Measurements from ENCODE around the gene CERCAM. TPM values are rescaled to one million over a fixed set of nuclear protein-coding genes. Genes with fewer than 3 reads are reported as not detected.

Gene CERCAM
- polyA plus RNA-seq, 1 donor (not counting 4 experiments of a cell fraction or from before 2014, with no cell fraction given), result 15.9 TPM

DNA sequence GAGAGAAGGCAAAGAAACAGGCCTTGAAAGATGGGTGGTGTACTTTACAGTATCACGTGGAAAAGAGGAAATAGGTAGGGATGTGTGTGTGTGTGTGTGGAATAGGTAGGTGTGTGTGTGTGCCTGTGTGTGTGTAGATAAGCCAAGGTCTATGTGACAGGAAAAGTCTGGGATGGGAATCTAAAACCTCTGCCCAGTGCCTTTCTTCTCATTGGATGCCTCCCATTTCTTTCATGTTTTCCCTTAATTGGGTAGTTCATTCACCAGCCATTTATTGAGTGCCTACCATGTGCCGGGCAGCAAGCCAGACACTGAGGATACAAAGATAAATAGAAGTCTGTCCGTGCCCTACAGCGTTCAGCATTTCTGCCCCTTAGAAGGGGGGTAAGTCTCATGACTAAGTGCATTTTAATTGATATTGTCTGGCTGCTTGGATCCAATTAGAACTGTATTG lies 48.4 kb upstream of the CERCAM start:
- H3K4me1 ChIP-seq (ENCODE audit: control insufficient read depth, extremely low read depth, insufficient read depth, low read length), result peaks cover 13% of the 10 kb centered on the region
- H3K4me2 ChIP-seq (ENCODE audit: control insufficient read depth, extremely low read depth, insufficient read depth, low read depth, low read length), result peak overlapping the region; percentile 92
- peak overlapping the region; percentile 91 for H3K9ac ChIP-seq (ENCODE audit: control insufficient read depth, extremely low read depth, insufficient read depth, low read length)
- peaks cover 2% of the 10 kb centered on the region for H3K9me1 ChIP-seq (ENCODE audit: control insufficient read depth, extremely low read depth, insufficient read depth, low read length)
- FAIRE-seq, result no peak
- H3K27ac ChIP-seq (ENCODE audit: control insufficient read depth, insufficient read depth, low read length), result peak overlapping the region; percentile 63
- dilution Hi-C loops (cut with MboI; ENCODE audit: extremely low pct_ligation_motif_present, low sequenced_read_pairs), result no loop called here
- peaks cover 4% of the 10 kb centered on the region in 2 experiments for H3K36me3 ChIP-seq (ENCODE audit: control insufficient read depth in 2 of 2, extremely low read depth in 1 of 2, insufficient read depth in 2 of 2, low read length in 2 of 2)
- H3K27me3 ChIP-seq (ENCODE audit: control insufficient read depth, extremely low read depth, insufficient read depth, low read length), result no peaks in the 10 kb centered on the region
- no peak for TF ChIP-seq EZH2 (IDR thresholded peaks at IDR 0.05; ENCODE audit: low read length)
- no peak overlapping the region for H2AFZ ChIP-seq (ENCODE audit: control insufficient read depth, low read length)
- H4K20me1 ChIP-seq (ENCODE audit: control insufficient read depth, extremely low read depth, insufficient read depth, low read length), result no peaks in the 10 kb centered on the region
- peaks cover 52% of the 10 kb centered on the region for H3K79me2 ChIP-seq (ENCODE audit: control insufficient read depth, insufficient read depth, low read length)
- H3K4me3 ChIP-seq (ENCODE audit: control insufficient read depth in 2 of 3, extremely low read depth in 1 of 3, insufficient read depth in 2 of 3, low read depth in 1 of 3, low read length in 3 of 3), result peak overlapping the region; percentile 71 to 91 (median 76)
- no peak for DNase-seq (ENCODE audit: low read depth, low spot score)
- no peaks in the 10 kb centered on the region for H3K9me3 ChIP-seq (ENCODE audit: control insufficient read depth, low read depth, low read length)

DNA sequence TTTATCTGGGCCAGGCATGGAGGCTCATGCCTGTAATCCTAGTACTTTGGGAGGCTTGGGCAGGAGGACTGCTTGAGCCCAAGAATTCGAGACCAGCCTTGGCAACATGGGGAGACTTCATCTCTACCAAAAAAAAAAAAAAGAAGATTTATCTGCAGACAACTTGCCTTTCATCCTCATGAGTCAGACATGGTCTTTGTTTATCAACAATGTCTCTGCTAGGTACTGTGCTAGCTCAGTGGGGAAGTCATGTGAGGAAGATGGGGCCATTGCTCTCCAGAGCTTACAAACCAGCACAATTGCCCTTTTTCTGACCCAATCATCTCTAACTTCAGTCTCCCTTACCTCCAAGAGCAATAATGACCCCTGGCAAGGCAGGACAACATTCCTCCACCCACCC lies 47.9 kb upstream of the CERCAM start:
- Histone ChIP-seq H3K27me3 (ENCODE audit: control insufficient read depth, extremely low read depth, insufficient read depth, low read length) (no peaks in the 10 kb centered on the region), H3K4me1 (ENCODE audit: control insufficient read depth, extremely low read depth, insufficient read depth, low read length) (peaks cover 13% of the 10 kb centered on the region), H3K9me3 (ENCODE audit: control insufficient read depth, low read depth, low read length) (no peaks in the 10 kb centered on the region), H3K4me2 (ENCODE audit: control insufficient read depth, extremely low read depth, insufficient read depth, low read depth, low read length) (peak overlapping the region; percentile 92), H4K20me1 (ENCODE audit: control insufficient read depth, extremely low read depth, insufficient read depth, low read length) (no peaks in the 10 kb centered on the region), H3K79me2 (ENCODE audit: control insufficient read depth, insufficient read depth, low read length) (peaks cover 55% of the 10 kb centered on the region), H3K4me3 (ENCODE audit: control insufficient read depth in 2 of 3, extremely low read depth in 1 of 3, insufficient read depth in 2 of 3, low read depth in 1 of 3, low read length in 3 of 3) (peak overlapping the region in 2 of 3 experiments; percentile 76 to 91), H2AFZ (ENCODE audit: control insufficient read depth, low read length) (no peak overlapping the region), H3K9me1 (ENCODE audit: control insufficient read depth, extremely low read depth, insufficient read depth, low read length) (peaks cover 2% of the 10 kb centered on the region), H3K27ac (ENCODE audit: control insufficient read depth, insufficient read depth, low read length) (peak overlapping the region; percentile 63), H3K9ac (ENCODE audit: control insufficient read depth, extremely low read depth, insufficient read depth, low read length) (peak overlapping the region; percentile 91), H3K36me3 (ENCODE audit: control insufficient read depth in 2 of 2, extremely low read depth in 1 of 2, insufficient read depth in 2 of 2, low read length in 2 of 2) (peaks cover 4 to 6% of the 10 kb centered on the region in 2 experiments)
- DNase-seq (ENCODE audit: low read depth, low spot score) (no peak), FAIRE-seq (no peak)
- dilution Hi-C loops (cut with MboI; ENCODE audit: extremely low pct_ligation_motif_present, low sequenced_read_pairs), result no loop called here
- TF ChIP-seq, protein P1, sequence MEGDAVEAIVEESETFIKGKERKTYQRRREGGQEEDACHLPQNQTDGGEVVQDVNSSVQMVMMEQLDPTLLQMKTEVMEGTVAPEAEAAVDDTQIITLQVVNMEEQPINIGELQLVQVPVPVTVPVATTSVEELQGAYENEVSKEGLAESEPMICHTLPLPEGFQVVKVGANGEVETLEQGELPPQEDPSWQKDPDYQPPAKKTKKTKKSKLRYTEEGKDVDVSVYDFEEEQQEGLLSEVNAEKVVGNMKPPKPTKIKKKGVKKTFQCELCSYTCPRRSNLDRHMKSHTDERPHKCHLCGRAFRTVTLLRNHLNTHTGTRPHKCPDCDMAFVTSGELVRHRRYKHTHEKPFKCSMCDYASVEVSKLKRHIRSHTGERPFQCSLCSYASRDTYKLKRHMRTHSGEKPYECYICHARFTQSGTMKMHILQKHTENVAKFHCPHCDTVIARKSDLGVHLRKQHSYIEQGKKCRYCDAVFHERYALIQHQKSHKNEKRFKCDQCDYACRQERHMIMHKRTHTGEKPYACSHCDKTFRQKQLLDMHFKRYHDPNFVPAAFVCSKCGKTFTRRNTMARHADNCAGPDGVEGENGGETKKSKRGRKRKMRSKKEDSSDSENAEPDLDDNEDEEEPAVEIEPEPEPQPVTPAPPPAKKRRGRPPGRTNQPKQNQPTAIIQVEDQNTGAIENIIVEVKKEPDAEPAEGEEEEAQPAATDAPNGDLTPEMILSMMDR (optimal IDR thresholded peaks at IDR 0.05 in 1 of 3, IDR thresholded peaks at IDR 0.05 in 1 of 3, conservative IDR thresholded peaks at IDR 0.05 in 1 of 3; ENCODE audit: extremely low read depth in 1 of 3, insufficient read depth in 2 of 3, low read length in 3 of 3), result no peak
- no peak for TF ChIP-seq EZH2 (IDR thresholded peaks at IDR 0.05; ENCODE audit: low read length)

DNA sequence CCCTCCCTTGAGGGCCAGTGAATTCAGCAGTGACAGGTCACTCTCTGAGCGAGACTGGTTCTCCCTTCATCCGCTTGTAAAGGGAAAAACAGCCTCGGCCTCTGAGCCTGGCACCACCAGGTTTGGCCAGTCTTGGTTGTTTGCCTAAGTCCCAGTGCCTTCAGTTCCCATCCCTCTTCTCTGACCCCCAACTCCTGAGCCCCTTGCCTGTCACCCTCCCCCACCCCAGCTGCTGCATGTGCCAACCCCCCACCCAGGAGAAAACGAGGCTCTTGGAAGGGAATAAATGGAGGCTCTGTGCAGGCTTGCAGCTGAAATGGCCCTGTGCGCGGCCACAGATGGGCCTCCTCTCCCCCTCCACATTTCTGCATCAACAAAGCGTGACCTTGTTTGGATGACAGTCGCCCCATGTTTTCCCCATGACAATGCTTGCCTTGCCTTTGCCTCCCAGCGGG lies 46.4 kb upstream of the CERCAM start:
- no peak for DNase-seq (ENCODE audit: low read depth, low spot score)
- TF ChIP-seq, protein P1 (optimal IDR thresholded peaks at IDR 0.05 in 1 of 3, IDR thresholded peaks at IDR 0.05 in 1 of 3, conservative IDR thresholded peaks at IDR 0.05 in 1 of 3; ENCODE audit: extremely low read depth in 1 of 3, insufficient read depth in 2 of 3, low read length in 3 of 3), result no peak
- no peak for TF ChIP-seq EZH2 (IDR thresholded peaks at IDR 0.05; ENCODE audit: low read length)
- no peaks in the 10 kb centered on the region for H3K9me3 ChIP-seq (ENCODE audit: control insufficient read depth, low read depth, low read length)
- dilution Hi-C loops (cut with MboI; ENCODE audit: extremely low pct_ligation_motif_present, low sequenced_read_pairs), result no loop called here
- peaks cover 13% of the 10 kb centered on the region for H3K4me1 ChIP-seq (ENCODE audit: control insufficient read depth, extremely low read depth, insufficient read depth, low read length)
- FAIRE-seq, result no peak
- no peak overlapping the region for H3K4me2 ChIP-seq (ENCODE audit: control insufficient read depth, extremely low read depth, insufficient read depth, low read depth, low read length)
- no peaks in the 10 kb centered on the region for H4K20me1 ChIP-seq (ENCODE audit: control insufficient read depth, extremely low read depth, insufficient read depth, low read length)
- H3K9me1 ChIP-seq (ENCODE audit: control insufficient read depth, extremely low read depth, insufficient read depth, low read length), result peaks cover 2% of the 10 kb centered on the region
- peaks cover 58% of the 10 kb centered on the region for H3K79me2 ChIP-seq (ENCODE audit: control insufficient read depth, insufficient read depth, low read length)
- H2AFZ ChIP-seq (ENCODE audit: control insufficient read depth, low read length), result no peak overlapping the region
- H3K36me3 ChIP-seq (ENCODE audit: control insufficient read depth in 2 of 2, extremely low read depth in 1 of 2, insufficient read depth in 2 of 2, low read length in 2 of 2), result peaks cover 4 to 8% of the 10 kb centered on the region in 2 experiments
- no peak overlapping the region for H3K4me3 ChIP-seq (ENCODE audit: control insufficient read depth in 2 of 3, extremely low read depth in 1 of 3, insufficient read depth in 2 of 3, low read depth in 1 of 3, low read length in 3 of 3)
- no peaks in the 10 kb centered on the region for H3K27me3 ChIP-seq (ENCODE audit: control insufficient read depth, extremely low read depth, insufficient read depth, low read length)
- no peak overlapping the region for H3K9ac ChIP-seq (ENCODE audit: control insufficient read depth, extremely low read depth, insufficient read depth, low read length)
- no peak overlapping the region for H3K27ac ChIP-seq (ENCODE audit: control insufficient read depth, insufficient read depth, low read length)

Data from keratinocyte (primary cell).